ENCODE measurements around the gene PIK3R5. TPM values are rescaled to one million over a fixed set of nuclear protein-coding genes. Genes with fewer than 3 reads are reported as not detected.

PIK3R5 gene
- total RNA-seq, 1 experiment from 2014 or later: 5.9 TPM

- no peak for ATAC-seq
- DNase-seq (ENCODE audit: low spot score): no peak
- H3K4me1 Mint-ChIP-seq: peaks cover 32% of the 10 kb centered on the region
- ChIA-PET POLR2A (interaction anchor here (0.6 kb wide), 1 partner anchor 332 kb away, joined by 3 read pairs; no protein-coding TSS in a partner anchor), CTCF (interaction anchor here (1.2 kb wide), 1 partner anchor 62 kb away, joined by 3 read pairs; no protein-coding TSS in a partner anchor)
- H3K9me3 Mint-ChIP-seq: 0 out of 2 replicates have a peak, but pooled peaks cover 3% of the 10 kb centered on the region
- H3K4me3 Mint-ChIP-seq: no peak overlapping the region
- H3K27me3 Mint-ChIP-seq (ENCODE audit: low read depth): no peaks in the 10 kb centered on the region; the same call in 1 of the 2 replicates
- no peaks in the 10 kb centered on the region for H3K36me3 Mint-ChIP-seq
- H3K27ac Mint-ChIP-seq: no peak overlapping the region
- TF ChIP-seq ZMAT4 (CRISPR knock-in tag; IDR thresholded peaks at IDR 0.05) (no peak), ZBTB43 (CRISPR knock-in tag; IDR thresholded peaks at IDR 0.05) (no peak), FOXP4 (CRISPR knock-in tag; IDR thresholded peaks at IDR 0.05) (no peak), ZNF317 (CRISPR knock-in tag; IDR thresholded peaks at IDR 0.05; ENCODE audit: borderline replicate concordance, low read depth) (no peak), ZNF532 (CRISPR knock-in tag; IDR thresholded peaks at IDR 0.05; ENCODE audit: borderline replicate concordance) (no peak), FOXK1 (CRISPR knock-in tag; IDR thresholded peaks at IDR 0.05) (no peak), AR (CRISPR knock-in tag; IDR thresholded peaks at IDR 0.05) (no peak), ZNF423 (CRISPR knock-in tag; IDR thresholded peaks at IDR 0.05) (no peak), TEAD4 (CRISPR knock-in tag; IDR thresholded peaks at IDR 0.05) (no peak), PRRX2 (CRISPR knock-in tag; IDR thresholded peaks at IDR 0.05) (no peak), SOX15 (CRISPR knock-in tag; IDR thresholded peaks at IDR 0.05) (no peak), SP1 (CRISPR knock-in tag; conservative IDR thresholded peaks at IDR 0.05) (no peak), ZNF281 (CRISPR knock-in tag; IDR thresholded peaks at IDR 0.05) (no peak), STAT6 (CRISPR knock-in tag; conservative IDR thresholded peaks at IDR 0.05; ENCODE audit: low read depth) (no peak), ETV6 (CRISPR knock-in tag; IDR thresholded peaks at IDR 0.05) (no peak), EMX1 (CRISPR knock-in tag; IDR thresholded peaks at IDR 0.05) (no peak), CTCF (IDR thresholded peaks at IDR 0.05) (no peak), ZNF121 (CRISPR knock-in tag; IDR thresholded peaks at IDR 0.05) (no peak)
Measured at GRCh38 chr17:8861495-8862181, 103.9 kb downstream of the PIK3R5 start.

Measured in WTC11 (cell line).